ENCODE measurements around the gene SEL1L3.

Gene SEL1L3

DNA sequence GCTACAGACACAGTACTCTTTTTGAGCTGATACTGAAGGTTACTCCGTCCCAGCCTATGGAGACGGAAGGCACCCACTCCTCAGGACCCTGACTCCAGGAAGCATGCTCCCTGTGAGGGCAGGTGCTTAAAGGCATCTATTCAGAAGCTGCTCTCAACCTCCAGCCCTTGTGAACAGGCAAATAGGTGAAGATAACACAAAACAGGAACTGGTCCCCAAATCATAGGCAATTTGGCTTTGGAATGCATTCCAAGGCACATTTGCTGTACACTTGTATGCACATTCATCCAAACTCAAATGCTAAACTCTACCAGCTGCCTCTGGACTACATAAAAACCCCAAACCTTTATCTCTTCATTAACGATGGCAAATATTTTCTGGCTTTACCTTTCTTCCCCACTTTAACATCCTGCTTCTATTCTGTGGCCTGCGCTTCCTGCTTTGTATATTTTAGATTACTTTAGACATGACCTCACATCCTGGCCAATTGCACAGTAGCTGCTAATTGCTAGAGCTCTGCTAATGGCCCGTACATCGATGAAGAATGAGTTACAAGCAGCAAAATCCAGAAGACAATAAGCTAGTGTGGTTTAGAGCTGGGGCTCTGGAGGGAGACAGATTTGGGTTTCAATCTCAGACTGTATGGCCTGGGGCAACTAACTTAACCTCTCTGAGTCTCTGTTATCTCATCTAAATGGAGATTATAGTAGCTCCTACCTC, 3.2 kb downstream of the SEL1L3 start:
- no peak for TF ChIP-seq FOXP2 (optimal IDR thresholded peaks at IDR 0.05; ENCODE audit: borderline replicate concordance, extremely low read depth, extremely low read length, insufficient read depth)
- TF ChIP-seq, protein P1, sequence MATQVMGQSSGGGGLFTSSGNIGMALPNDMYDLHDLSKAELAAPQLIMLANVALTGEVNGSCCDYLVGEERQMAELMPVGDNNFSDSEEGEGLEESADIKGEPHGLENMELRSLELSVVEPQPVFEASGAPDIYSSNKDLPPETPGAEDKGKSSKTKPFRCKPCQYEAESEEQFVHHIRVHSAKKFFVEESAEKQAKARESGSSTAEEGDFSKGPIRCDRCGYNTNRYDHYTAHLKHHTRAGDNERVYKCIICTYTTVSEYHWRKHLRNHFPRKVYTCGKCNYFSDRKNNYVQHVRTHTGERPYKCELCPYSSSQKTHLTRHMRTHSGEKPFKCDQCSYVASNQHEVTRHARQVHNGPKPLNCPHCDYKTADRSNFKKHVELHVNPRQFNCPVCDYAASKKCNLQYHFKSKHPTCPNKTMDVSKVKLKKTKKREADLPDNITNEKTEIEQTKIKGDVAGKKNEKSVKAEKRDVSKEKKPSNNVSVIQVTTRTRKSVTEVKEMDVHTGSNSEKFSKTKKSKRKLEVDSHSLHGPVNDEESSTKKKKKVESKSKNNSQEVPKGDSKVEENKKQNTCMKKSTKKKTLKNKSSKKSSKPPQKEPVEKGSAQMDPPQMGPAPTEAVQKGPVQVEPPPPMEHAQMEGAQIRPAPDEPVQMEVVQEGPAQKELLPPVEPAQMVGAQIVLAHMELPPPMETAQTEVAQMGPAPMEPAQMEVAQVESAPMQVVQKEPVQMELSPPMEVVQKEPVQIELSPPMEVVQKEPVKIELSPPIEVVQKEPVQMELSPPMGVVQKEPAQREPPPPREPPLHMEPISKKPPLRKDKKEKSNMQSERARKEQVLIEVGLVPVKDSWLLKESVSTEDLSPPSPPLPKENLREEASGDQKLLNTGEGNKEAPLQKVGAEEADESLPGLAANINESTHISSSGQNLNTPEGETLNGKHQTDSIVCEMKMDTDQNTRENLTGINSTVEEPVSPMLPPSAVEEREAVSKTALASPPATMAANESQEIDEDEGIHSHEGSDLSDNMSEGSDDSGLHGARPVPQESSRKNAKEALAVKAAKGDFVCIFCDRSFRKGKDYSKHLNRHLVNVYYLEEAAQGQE (IDR thresholded peaks at IDR 0.05; ENCODE audit: insufficient read depth in 1 of 2, low read depth in 2 of 2, low read length in 2 of 2): peak in 1 of 2 experiments; percentile 17; a peak in 1 of 4 replicates

DNA sequence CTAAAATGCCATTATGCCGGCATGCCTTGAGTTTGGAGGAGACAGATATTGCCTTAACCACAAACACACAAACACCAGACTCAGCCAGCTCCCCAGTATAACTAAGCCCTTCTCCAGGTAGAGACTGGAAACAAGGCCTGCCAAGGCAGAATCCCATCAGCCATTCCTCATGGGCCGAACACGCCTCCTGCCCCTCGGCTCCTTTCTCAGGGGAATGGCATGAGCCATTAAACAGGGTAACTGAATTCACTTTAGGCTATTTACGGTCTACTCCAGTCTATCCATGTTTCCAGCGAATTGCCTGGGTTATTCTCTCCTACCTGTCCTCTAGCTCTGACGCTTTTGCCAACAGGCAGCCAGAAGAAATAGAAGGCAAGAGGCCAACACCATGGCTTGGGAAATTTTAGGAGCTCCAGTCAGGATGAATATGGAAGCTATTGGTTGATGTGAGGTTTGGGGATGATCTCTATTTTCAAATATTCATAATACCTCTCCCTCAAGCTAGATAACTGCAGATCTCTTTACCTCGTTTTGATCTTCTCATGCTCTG, 4.9 kb downstream of the SEL1L3 start:
- TF ChIP-seq TAF1 (IDR thresholded peaks at IDR 0.05; ENCODE audit: borderline replicate concordance, insufficient read depth, low read length): no peak
- TF ChIP-seq FOXP2 (optimal IDR thresholded peaks at IDR 0.05; ENCODE audit: borderline replicate concordance, extremely low read depth, extremely low read length, insufficient read depth): no peak

DNA sequence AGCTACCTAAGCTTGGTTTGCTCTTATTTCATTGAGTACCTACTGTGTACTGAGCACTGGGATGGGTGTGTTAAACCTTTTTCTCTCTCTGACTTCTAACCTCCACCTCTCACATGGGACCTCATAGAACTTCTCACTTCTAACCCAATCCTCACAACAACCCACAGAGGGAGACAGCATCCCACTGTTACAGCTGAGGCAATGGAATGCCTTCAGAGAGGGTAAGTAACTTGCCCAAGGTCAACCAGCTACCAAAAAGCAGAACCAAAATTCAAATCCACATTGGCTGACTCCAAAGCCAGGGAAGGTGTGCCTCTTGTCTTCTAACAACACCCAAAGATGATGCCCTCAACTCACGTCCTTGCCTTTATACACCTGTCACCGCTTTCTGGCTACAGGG, 5.4 kb downstream of the SEL1L3 start:
- TF ChIP-seq, protein P1 (IDR thresholded peaks at IDR 0.05; ENCODE audit: insufficient read depth in 1 of 2, low read depth in 2 of 2, low read length in 2 of 2): no peak
- no peak for TF ChIP-seq FOXP2 (optimal IDR thresholded peaks at IDR 0.05; ENCODE audit: borderline replicate concordance, extremely low read depth, extremely low read length, insufficient read depth)

GRCh38 chr4:25856756-25857155, 6.0 kb downstream of the SEL1L3 start:
- TF ChIP-seq SIN3A (IDR thresholded peaks at IDR 0.05; ENCODE audit: borderline replicate concordance, insufficient read depth, low read length): no peak

- TF ChIP-seq SIN3A (IDR thresholded peaks at IDR 0.05; ENCODE audit: borderline replicate concordance, insufficient read depth, low read length): no peak
- no peak for TF ChIP-seq TAF1 (IDR thresholded peaks at IDR 0.05; ENCODE audit: borderline replicate concordance, insufficient read depth, low read length)
- TF ChIP-seq POLR2AphosphoS5 (IDR thresholded peaks at IDR 0.05; ENCODE audit: low read depth, low read length): no peak
- no peak for TF ChIP-seq FOXP2 (optimal IDR thresholded peaks at IDR 0.05; ENCODE audit: borderline replicate concordance, extremely low read depth, extremely low read length, insufficient read depth)
- TF ChIP-seq, protein P1 (IDR thresholded peaks at IDR 0.05; ENCODE audit: insufficient read depth in 1 of 2, low read depth in 2 of 2, low read length in 2 of 2): no peak
Observed at GRCh38 chr4:25852103-25852502, 10.7 kb downstream of the SEL1L3 start.

DNA sequence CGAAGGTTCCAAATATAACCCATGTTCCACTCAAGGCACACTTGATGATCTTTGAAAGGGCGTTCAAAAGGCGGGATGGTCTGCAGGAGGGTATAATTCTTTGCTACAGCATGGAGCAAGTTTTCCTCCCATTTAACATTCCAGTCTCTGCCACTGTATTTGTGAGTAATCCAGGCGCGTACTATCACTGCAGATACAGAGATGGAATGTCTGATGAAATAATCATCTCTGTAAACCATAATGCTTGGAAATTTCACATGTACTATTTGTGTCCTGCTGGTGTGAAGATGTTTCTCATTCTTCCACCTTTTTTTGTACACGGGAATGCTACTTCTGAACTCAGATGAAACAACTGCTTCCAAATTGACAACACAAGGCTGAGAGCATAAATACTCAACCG, 15.5 kb downstream of the SEL1L3 start:
- TF ChIP-seq POLR2AphosphoS5 (IDR thresholded peaks at IDR 0.05; ENCODE audit: low read depth, low read length): no peak
- TF ChIP-seq TAF1 (IDR thresholded peaks at IDR 0.05; ENCODE audit: borderline replicate concordance, insufficient read depth, low read length): no peak

Data from PFSK-1 (cell line).